Loucy (cell line): Measurements from ENCODE around the gene RGPD3.
"Not testable (repeated sequence)": the region's sequence is repeated elsewhere in the genome, so short reads cannot be mapped to it uniquely, and the experiment has no call there.

Experiments
- CTCF ChIP-seq: fragments of 200-600 bp; sonication (generic); conservative IDR thresholded peaks from 2 replicates; pipeline ENCODE4 v1.5.1; 2014; ENCODE audit warnings: mild to moderate bottlenecking, antibody characterized with exemption, low read length
- EZH2phosphoT487 ChIP-seq: fragments of 200-600 bp; IDR thresholded peaks from 2 replicates; pipeline ENCODE4 v1.6.1; 2018; ENCODE audit warnings: antibody characterized with exemption, mild to moderate bottlenecking, moderate library complexity, borderline replicate concordance

GRCh38 chr2:106390680-106391079 is 77.5 kb downstream of the RGPD3 start:
- not testable (repeated sequence) for TF ChIP-seq CTCF, EZH2phosphoT487
